ENCODE measurements around the gene AURKA. TPM values are rescaled to one million over a fixed set of nuclear protein-coding genes. Genes with fewer than 3 reads are reported as not detected.
"Not testable (repeated sequence)": the region's sequence is repeated elsewhere in the genome, so short reads cannot be mapped to it uniquely, and the experiment has no call there.

AURKA gene
- polyA plus RNA-seq, 1 donor (not counting 4 experiments of a cell fraction or from before 2014, with no cell fraction given): 36.1 TPM

GRCh38 chr20:56342783-56343182 lies 49.2 kb downstream of the AURKA start:
- dilution Hi-C loops (cut with MboI; ENCODE audit: extremely low pct_ligation_motif_present, low sequenced_read_pairs): no loop called here
- no peaks in the 10 kb centered on the region for H3K9me1 ChIP-seq (ENCODE audit: control insufficient read depth, extremely low read depth, insufficient read depth, low read length)
- no peak overlapping the region for H3K4me3 ChIP-seq (ENCODE audit: control insufficient read depth in 2 of 3, extremely low read depth in 1 of 3, insufficient read depth in 2 of 3, low read depth in 1 of 3, low read length in 3 of 3)
- H3K9ac ChIP-seq (ENCODE audit: control insufficient read depth, extremely low read depth, insufficient read depth, low read length): no peak overlapping the region
- H3K4me1 ChIP-seq (ENCODE audit: control insufficient read depth, extremely low read depth, insufficient read depth, low read length): peaks cover 3% of the 10 kb centered on the region
- no peak overlapping the region for H3K4me2 ChIP-seq (ENCODE audit: control insufficient read depth, extremely low read depth, insufficient read depth, low read depth, low read length)
- H3K27me3 ChIP-seq (ENCODE audit: control insufficient read depth, extremely low read depth, insufficient read depth, low read length): peaks cover 3% of the 10 kb centered on the region
- no peaks in the 10 kb centered on the region for H3K79me2 ChIP-seq (ENCODE audit: control insufficient read depth, insufficient read depth, low read length)
- DNase-seq (ENCODE audit: low read depth, low spot score) (no peak), FAIRE-seq (no peak)
- no peak overlapping the region for H2AFZ ChIP-seq (ENCODE audit: control insufficient read depth, low read length)
- H3K9me3 ChIP-seq (ENCODE audit: control insufficient read depth, low read depth, low read length): no peaks in the 10 kb centered on the region
- TF ChIP-seq CTCF (optimal IDR thresholded peaks at IDR 0.05 in 1 of 3, IDR thresholded peaks at IDR 0.05 in 1 of 3, conservative IDR thresholded peaks at IDR 0.05 in 1 of 3; ENCODE audit: extremely low read depth in 1 of 3, insufficient read depth in 2 of 3, low read length in 3 of 3): no peak
- TF ChIP-seq EZH2 (IDR thresholded peaks at IDR 0.05; ENCODE audit: low read length): no peak
- H3K27ac ChIP-seq (ENCODE audit: control insufficient read depth, insufficient read depth, low read length): no peak overlapping the region
- no peaks in the 10 kb centered on the region for H3K36me3 ChIP-seq (ENCODE audit: control insufficient read depth in 2 of 2, extremely low read depth in 1 of 2, insufficient read depth in 2 of 2, low read length in 2 of 2)
- H4K20me1 ChIP-seq (ENCODE audit: control insufficient read depth, extremely low read depth, insufficient read depth, low read length): no peaks in the 10 kb centered on the region

- DNase-seq (ENCODE audit: low read depth, low spot score); H3K27ac ChIP-seq (ENCODE audit: control insufficient read depth, insufficient read depth, low read length); H3K4me2 ChIP-seq (ENCODE audit: control insufficient read depth, extremely low read depth, insufficient read depth, low read depth, low read length); H3K79me2 ChIP-seq (ENCODE audit: control insufficient read depth, insufficient read depth, low read length); H3K36me3 ChIP-seq (ENCODE audit: control insufficient read depth in 2 of 2, extremely low read depth in 1 of 2, insufficient read depth in 2 of 2, low read length in 2 of 2); H3K9me3 ChIP-seq (ENCODE audit: control insufficient read depth, low read depth, low read length); H3K4me1 ChIP-seq (ENCODE audit: control insufficient read depth, extremely low read depth, insufficient read depth, low read length); H2AFZ ChIP-seq (ENCODE audit: control insufficient read depth, low read length); dilution Hi-C loops (cut with MboI; ENCODE audit: extremely low pct_ligation_motif_present, low sequenced_read_pairs); H4K20me1 ChIP-seq (ENCODE audit: control insufficient read depth, extremely low read depth, insufficient read depth, low read length); H3K27me3 ChIP-seq (ENCODE audit: control insufficient read depth, extremely low read depth, insufficient read depth, low read length); H3K9me1 ChIP-seq (ENCODE audit: control insufficient read depth, extremely low read depth, insufficient read depth, low read length); H3K9ac ChIP-seq (ENCODE audit: control insufficient read depth, extremely low read depth, insufficient read depth, low read length); H3K4me3 ChIP-seq (ENCODE audit: control insufficient read depth in 2 of 3, extremely low read depth in 1 of 3, insufficient read depth in 2 of 3, low read depth in 1 of 3, low read length in 3 of 3); FAIRE-seq: not testable (repeated sequence)
These were observed 55.3 kb downstream of the AURKA start for GRCh38 chr20:56336709-56337108.

GRCh38 chr20:56328861-56329260 lies 63.2 kb downstream of the AURKA start:
- dilution Hi-C loops (cut with MboI; ENCODE audit: extremely low pct_ligation_motif_present, low sequenced_read_pairs): no loop called here
- Histone ChIP-seq H4K20me1 (ENCODE audit: control insufficient read depth, extremely low read depth, insufficient read depth, low read length) (no peaks in the 10 kb centered on the region), H3K4me1 (ENCODE audit: control insufficient read depth, extremely low read depth, insufficient read depth, low read length) (no peaks in the 10 kb centered on the region), H3K4me2 (ENCODE audit: control insufficient read depth, extremely low read depth, insufficient read depth, low read depth, low read length) (no peak overlapping the region), H3K9me1 (ENCODE audit: control insufficient read depth, extremely low read depth, insufficient read depth, low read length) (no peaks in the 10 kb centered on the region), H3K27me3 (ENCODE audit: control insufficient read depth, extremely low read depth, insufficient read depth, low read length) (no peaks in the 10 kb centered on the region), H3K27ac (ENCODE audit: control insufficient read depth, insufficient read depth, low read length) (no peak overlapping the region), H3K36me3 (ENCODE audit: control insufficient read depth in 2 of 2, extremely low read depth in 1 of 2, insufficient read depth in 2 of 2, low read length in 2 of 2) (no peaks in the 10 kb centered on the region), H3K4me3 (ENCODE audit: control insufficient read depth in 2 of 3, extremely low read depth in 1 of 3, insufficient read depth in 2 of 3, low read depth in 1 of 3, low read length in 3 of 3) (no peak overlapping the region), H3K9ac (ENCODE audit: control insufficient read depth, extremely low read depth, insufficient read depth, low read length) (no peak overlapping the region), H3K79me2 (ENCODE audit: control insufficient read depth, insufficient read depth, low read length) (no peaks in the 10 kb centered on the region), H2AFZ (ENCODE audit: control insufficient read depth, low read length) (no peak overlapping the region), H3K9me3 (ENCODE audit: control insufficient read depth, low read depth, low read length) (no peaks in the 10 kb centered on the region)
- FAIRE-seq (no peak), DNase-seq (ENCODE audit: low read depth, low spot score) (no peak)
- TF ChIP-seq EZH2 (IDR thresholded peaks at IDR 0.05; ENCODE audit: low read length) (no peak), CTCF (optimal IDR thresholded peaks at IDR 0.05 in 1 of 3, IDR thresholded peaks at IDR 0.05 in 1 of 3, conservative IDR thresholded peaks at IDR 0.05 in 1 of 3; ENCODE audit: extremely low read depth in 1 of 3, insufficient read depth in 2 of 3, low read length in 3 of 3) (no peak)
